ENCODE results near the gene FRYL. TPM values are rescaled to one million over a fixed set of nuclear protein-coding genes. Genes with fewer than 3 reads are reported as not detected.

FRYL gene
- total RNA-seq, 1 experiment from 2014 or later = 29.9 TPM

DNA sequence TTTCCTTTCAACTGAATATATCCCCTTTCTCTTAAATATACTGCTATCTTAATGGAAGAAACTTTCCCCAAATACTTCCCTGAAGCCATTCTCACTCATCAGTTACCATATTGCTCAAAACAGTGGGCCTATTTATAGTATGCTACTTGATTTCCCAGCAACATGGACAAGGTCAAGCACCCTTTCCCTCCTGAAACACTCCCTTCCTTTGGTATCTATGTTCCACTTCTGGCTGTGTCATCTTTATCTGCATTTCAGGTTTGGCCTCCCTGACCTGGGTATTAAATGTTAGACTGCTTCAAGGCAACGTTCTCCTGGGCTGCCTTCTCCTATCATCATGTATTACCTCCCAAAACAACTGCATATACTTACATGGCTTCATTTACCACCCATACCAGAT lies 188.7 kb downstream of the FRYL start:
- ATAC-seq = no peak
- CTCF ChIA-PET = no interaction called here

DNA sequence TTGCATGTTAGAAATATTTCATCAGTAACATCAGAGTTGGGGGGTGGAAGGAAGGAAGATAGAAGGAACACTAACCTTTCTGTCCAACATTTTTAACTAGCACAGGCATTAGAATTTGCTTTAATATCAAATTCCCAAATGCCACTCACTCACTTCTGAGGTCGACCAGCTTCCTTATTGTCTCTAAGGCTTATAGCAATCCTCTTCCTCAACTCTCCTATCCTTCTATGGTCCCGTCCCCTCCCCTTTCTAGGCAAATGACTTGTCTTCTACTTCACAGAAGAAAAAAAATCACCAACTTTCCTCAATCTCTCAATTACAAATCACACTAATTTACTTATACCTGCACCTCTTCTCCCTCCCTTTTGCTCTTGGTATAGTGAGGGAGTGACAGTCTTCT lies 189.2 kb downstream of the FRYL start:
- BruUV-seq (replicated peaks) = no TSS peak
- no peak for ATAC-seq
- Histone ChIP-seq H3K4me3 (ENCODE audit: low read length) (no peak overlapping the region), H3K4me2 (ENCODE audit: low read length) (no peak overlapping the region), H3K9ac (ENCODE audit: low read length) (no peak overlapping the region), H3K27me3 (ENCODE audit: low read length) (no peaks in the 10 kb centered on the region), H3K9me3 (ENCODE audit: low read length) (no peaks in the 10 kb centered on the region), H2AFZ (ENCODE audit: low read length) (no peak overlapping the region), H3K36me3 (ENCODE audit: low read depth, low read length) (peaks cover 3% of the 10 kb centered on the region), H3K4me1 (ENCODE audit: insufficient read depth, low read length) (no peaks in the 10 kb centered on the region), H3F3A (ENCODE audit: low read length, unreplicated experiment) (no peaks in the 10 kb centered on the region), H3K9me2 (replicated peaks; ENCODE audit: low read length) (no peaks in the 10 kb centered on the region), H4K20me1 (ENCODE audit: low read length) (no peaks in the 10 kb centered on the region), H3K79me2 (ENCODE audit: low read length) (no peaks in the 10 kb centered on the region), H3K27ac (ENCODE audit: low read length) (no peak overlapping the region)
- no peak for DNase-seq
- intact Hi-C loops (cut with micrococcal nuclease) = no loop called here
- ChIA-PET POLR2A (ENCODE audit: unreplicated experiment) (no interaction called here), CTCF (no interaction called here)
- no peak for TF ChIP-seq EZH2 (IDR thresholded peaks at IDR 0.05; ENCODE audit: low read length, unreplicated experiment)
- TF ChIP-seq, protein P1, sequence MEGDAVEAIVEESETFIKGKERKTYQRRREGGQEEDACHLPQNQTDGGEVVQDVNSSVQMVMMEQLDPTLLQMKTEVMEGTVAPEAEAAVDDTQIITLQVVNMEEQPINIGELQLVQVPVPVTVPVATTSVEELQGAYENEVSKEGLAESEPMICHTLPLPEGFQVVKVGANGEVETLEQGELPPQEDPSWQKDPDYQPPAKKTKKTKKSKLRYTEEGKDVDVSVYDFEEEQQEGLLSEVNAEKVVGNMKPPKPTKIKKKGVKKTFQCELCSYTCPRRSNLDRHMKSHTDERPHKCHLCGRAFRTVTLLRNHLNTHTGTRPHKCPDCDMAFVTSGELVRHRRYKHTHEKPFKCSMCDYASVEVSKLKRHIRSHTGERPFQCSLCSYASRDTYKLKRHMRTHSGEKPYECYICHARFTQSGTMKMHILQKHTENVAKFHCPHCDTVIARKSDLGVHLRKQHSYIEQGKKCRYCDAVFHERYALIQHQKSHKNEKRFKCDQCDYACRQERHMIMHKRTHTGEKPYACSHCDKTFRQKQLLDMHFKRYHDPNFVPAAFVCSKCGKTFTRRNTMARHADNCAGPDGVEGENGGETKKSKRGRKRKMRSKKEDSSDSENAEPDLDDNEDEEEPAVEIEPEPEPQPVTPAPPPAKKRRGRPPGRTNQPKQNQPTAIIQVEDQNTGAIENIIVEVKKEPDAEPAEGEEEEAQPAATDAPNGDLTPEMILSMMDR (conservative IDR thresholded peaks at IDR 0.05; ENCODE audit: low read depth, low read length) = no peak
- no peak for TF ChIP-seq EZH2phosphoT487 (IDR thresholded peaks at IDR 0.05; ENCODE audit: borderline replicate concordance, low read length)

More for the DNA sequence above, 188.7 kb downstream of the FRYL start:
- H4K20me1 ChIP-seq (ENCODE audit: low read length) = no peaks in the 10 kb centered on the region
- H3K27me3 ChIP-seq (ENCODE audit: low read length) = no peaks in the 10 kb centered on the region
- H3K9me3 ChIP-seq (ENCODE audit: low read length) = no peaks in the 10 kb centered on the region
- TF ChIP-seq, protein P1 (conservative IDR thresholded peaks at IDR 0.05; ENCODE audit: low read depth, low read length) = no peak
- TF ChIP-seq EZH2phosphoT487 (IDR thresholded peaks at IDR 0.05; ENCODE audit: borderline replicate concordance, low read length) = no peak
- TF ChIP-seq EZH2 (IDR thresholded peaks at IDR 0.05; ENCODE audit: low read length, unreplicated experiment) = no peak
- H3K4me2 ChIP-seq (ENCODE audit: low read length) = no peak overlapping the region
- H3K27ac ChIP-seq (ENCODE audit: low read length) = no peak overlapping the region
- H3K36me3 ChIP-seq (ENCODE audit: low read depth, low read length) = peaks cover 3% of the 10 kb centered on the region
- H3K4me1 ChIP-seq (ENCODE audit: insufficient read depth, low read length) = no peaks in the 10 kb centered on the region
- no peaks in the 10 kb centered on the region for H3K79me2 ChIP-seq (ENCODE audit: low read length)
- no peaks in the 10 kb centered on the region for H3F3A ChIP-seq (ENCODE audit: low read length, unreplicated experiment)
- no peak overlapping the region for H2AFZ ChIP-seq (ENCODE audit: low read length)
- no TSS peak for BruUV-seq (replicated peaks)
- H3K4me3 ChIP-seq (ENCODE audit: low read length) = no peak overlapping the region
- POLR2A ChIA-PET (ENCODE audit: unreplicated experiment) = no interaction called here
- DNase-seq = no peak
- no peaks in the 10 kb centered on the region for H3K9me2 ChIP-seq (replicated peaks; ENCODE audit: low read length)
- intact Hi-C loops (cut with micrococcal nuclease) = no loop called here
- H3K9ac ChIP-seq (ENCODE audit: low read length) = no peak overlapping the region

DNA sequence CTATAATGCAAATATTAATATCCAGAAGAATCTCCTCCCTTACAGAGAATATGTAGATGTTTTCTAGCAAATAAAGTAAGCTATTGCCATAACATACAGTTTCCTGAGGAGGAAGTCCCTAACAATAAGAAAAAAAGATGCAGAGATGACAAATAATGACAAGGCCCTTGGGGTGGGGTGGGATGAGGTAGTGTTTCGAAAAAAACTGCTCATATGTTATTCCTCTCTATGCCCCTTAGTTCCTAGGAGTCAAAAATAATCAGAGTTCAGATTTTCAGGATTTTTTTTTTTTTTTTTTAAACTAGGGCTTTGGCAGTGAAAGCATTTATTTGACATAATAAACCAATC lies 191.0 kb downstream of the FRYL start:
- TF ChIP-seq EZH2 (IDR thresholded peaks at IDR 0.05; ENCODE audit: low read length, unreplicated experiment) (no peak), EZH2phosphoT487 (IDR thresholded peaks at IDR 0.05; ENCODE audit: borderline replicate concordance, low read length) (no peak)
- TF ChIP-seq, protein P1 (conservative IDR thresholded peaks at IDR 0.05; ENCODE audit: low read depth, low read length) = no peak
- intact Hi-C loops (cut with micrococcal nuclease) = no loop called here
- CTCF ChIA-PET = no interaction called here

More for the DNA sequence above, 191.0 kb downstream of the FRYL start:
- H2AFZ ChIP-seq (ENCODE audit: low read length) = no peak overlapping the region
- H3K9me2 ChIP-seq (replicated peaks; ENCODE audit: low read length) = no peaks in the 10 kb centered on the region
- no peak overlapping the region for H3K4me3 ChIP-seq (ENCODE audit: low read length)
- no peaks in the 10 kb centered on the region for H3F3A ChIP-seq (ENCODE audit: low read length, unreplicated experiment)
- H3K27me3 ChIP-seq (ENCODE audit: low read length) = no peaks in the 10 kb centered on the region
- no peak for ATAC-seq
- no peak for DNase-seq
- H3K4me2 ChIP-seq (ENCODE audit: low read length) = no peak overlapping the region
- BruUV-seq (replicated peaks) = no TSS peak
- H4K20me1 ChIP-seq (ENCODE audit: low read length) = no peaks in the 10 kb centered on the region
- H3K27ac ChIP-seq (ENCODE audit: low read length) = no peak overlapping the region
- H3K9ac ChIP-seq (ENCODE audit: low read length) = no peak overlapping the region
- H3K9me3 ChIP-seq (ENCODE audit: low read length) = no peaks in the 10 kb centered on the region
- H3K4me1 ChIP-seq (ENCODE audit: insufficient read depth, low read length) = no peaks in the 10 kb centered on the region
- no peaks in the 10 kb centered on the region; the same call in 1 of the 2 replicates for H3K36me3 ChIP-seq (ENCODE audit: low read depth, low read length)
- POLR2A ChIA-PET (ENCODE audit: unreplicated experiment) = no interaction called here
- no peaks in the 10 kb centered on the region for H3K79me2 ChIP-seq (ENCODE audit: low read length)

Data from PC-3 (cell line).